Ovary (tissue), 3 donors: Measurements from ENCODE around the gene CARD6.

Experiments
- CTCF ChIP-seq, 3 donors: fragments of 450-650 bp in 2 of 3; fragments of 200-600 bp in 1 of 3; IDR thresholded peaks; one replicate each; pipeline versions ENCODE4 v1.5.1 to v1.8.0; 2016 to 2022; ENCODE audit warnings: antibody characterized with exemption in 3 of 3, mild to moderate bottlenecking in 1 of 3
- POLR2A ChIP-seq: fragments of 450-650 bp; IDR thresholded peaks from one replicate; pipeline ENCODE4 v1.6.1; 2017; ENCODE audit warnings: antibody characterized with exemption, mild to moderate bottlenecking, moderate library complexity
- donor health status: DM: no; HTN: no; CAD: no.

GRCh38 chr5:40833712-40834229 is 7.4 kb upstream of the CARD6 start:
- TF ChIP-seq CTCF (IDR thresholded peaks at IDR 0.05) (no peak), POLR2A (no peak)
